ENCODE measurements around the gene LUZP1. TPM values are rescaled to one million over a fixed set of nuclear protein-coding genes. Genes with fewer than 3 reads are reported as not detected.
A peak's percentile ranks its signal among the peaks of the same experiment; 100 is the strongest.

The LUZP1 gene
- total and polyA plus RNA-seq, 2 donors (not counting 3 experiments of a cell fraction or from before 2014, with no cell fraction given): 26.3 to 82.4 TPM

- Histone ChIP-seq H3K36me3 (ENCODE audit: control insufficient read depth in 2 of 2, extremely low read depth in 1 of 2, insufficient read depth in 2 of 2, low read length in 2 of 2) (no peaks in the 10 kb centered on the region), H3K79me2 (ENCODE audit: control insufficient read depth, insufficient read depth, low read length) (peaks cover 96% of the 10 kb centered on the region), H2AFZ (ENCODE audit: low read depth, low read length) (no peak overlapping the region), H3K9me1 (replicated peaks; ENCODE audit: control insufficient read depth, extremely low read depth, insufficient read depth, low read length) (no peaks in the 10 kb centered on the region), H4K20me1 (replicated peaks; ENCODE audit: control insufficient read depth, extremely low read depth, insufficient read depth, low read length) (no peaks in the 10 kb centered on the region), H3K4me2 (ENCODE audit: insufficient read depth, low read length) (no peak overlapping the region), H3K4me3 (replicated peaks in 1 of 3; ENCODE audit: insufficient read depth in 1 of 3, low read depth in 1 of 3, low read length in 3 of 3) (no peak overlapping the region), H3K27me3 (ENCODE audit: control insufficient read depth in 2 of 2, insufficient read depth in 2 of 2, low read length in 2 of 2) (no peaks in the 10 kb centered on the region), H3K4me1 (ENCODE audit: control insufficient read depth, extremely low read depth, insufficient read depth, low read length) (peaks cover 37% of the 10 kb centered on the region), H3K9ac (replicated peaks; ENCODE audit: extremely low read depth, insufficient read depth, low read length) (no peak overlapping the region), H3K9me3 (replicated peaks; ENCODE audit: control insufficient read depth, insufficient read depth, low read length) (no peaks in the 10 kb centered on the region), H3K27ac (ENCODE audit: insufficient read depth, low read depth, low read length) (no peak overlapping the region)
- TF ChIP-seq CTCF (IDR thresholded peaks at IDR 0.05; ENCODE audit: extremely low read depth in 1 of 2, insufficient read depth in 1 of 2, low read depth in 1 of 2, low read length in 2 of 2) (no peak), MYC (IDR thresholded peaks at IDR 0.05; ENCODE audit: low read depth, low read length) (no peak)
- DNase-seq (ENCODE audit: low read depth, low spot score): no peak
- POLR2A ChIA-PET: no interaction called here
- dilution Hi-C loops (cut with MboI; ENCODE audit: extremely low pct_ligation_motif_present, low sequenced_read_pairs): no loop called here
- no peak for FAIRE-seq
- no TSS peak for BruUV-seq (replicated peaks)
- CTCF ChIA-PET: interaction anchor here (0.8 to 2.3 kb wide), 2 partner anchors 13 to 18 kb away, joined by 3 to 12 read pairs; no protein-coding TSS in a partner anchor
- intact Hi-C loops (cut with micrococcal nuclease): no loop called here
Measured at GRCh38 chr1:23116216-23116836, 52.3 kb downstream of the LUZP1 start.

- Histone ChIP-seq H3K27ac (ENCODE audit: insufficient read depth, low read depth, low read length) (peak overlapping the region; percentile 60), H3K4me2 (ENCODE audit: insufficient read depth, low read length) (peak overlapping the region; percentile 68), H2AFZ (ENCODE audit: low read depth, low read length) (no peak overlapping the region), H3K27me3 (ENCODE audit: control insufficient read depth in 2 of 2, insufficient read depth in 2 of 2, low read length in 2 of 2) (no peaks in the 10 kb centered on the region), H3K4me3 (replicated peaks in 1 of 3; ENCODE audit: insufficient read depth in 1 of 3, low read depth in 1 of 3, low read length in 3 of 3) (no peak overlapping the region), H3K79me2 (ENCODE audit: control insufficient read depth, insufficient read depth, low read length) (peaks cover 94% of the 10 kb centered on the region), H3K9ac (replicated peaks; ENCODE audit: extremely low read depth, insufficient read depth, low read length) (peak overlapping the region; percentile 56), H4K20me1 (replicated peaks; ENCODE audit: control insufficient read depth, extremely low read depth, insufficient read depth, low read length) (no peaks in the 10 kb centered on the region), H3K9me1 (replicated peaks; ENCODE audit: control insufficient read depth, extremely low read depth, insufficient read depth, low read length) (no peaks in the 10 kb centered on the region), H3K4me1 (ENCODE audit: control insufficient read depth, extremely low read depth, insufficient read depth, low read length) (peaks cover 37% of the 10 kb centered on the region), H3K9me3 (replicated peaks; ENCODE audit: control insufficient read depth, insufficient read depth, low read length) (no peaks in the 10 kb centered on the region), H3K36me3 (ENCODE audit: control insufficient read depth in 2 of 2, extremely low read depth in 1 of 2, insufficient read depth in 2 of 2, low read length in 2 of 2) (no peaks in the 10 kb centered on the region)
- ChIA-PET CTCF (interaction anchor here (1.2 to 7.2 kb wide), 6 partner anchors 8 to 69 kb away, joined by 3 to 36 read pairs (median 6); no protein-coding TSS in a partner anchor), POLR2A (interaction anchor here (1.3 kb wide), 1 partner anchor 14 kb away, joined by 3 read pairs; no protein-coding TSS in a partner anchor)
- intact Hi-C loops (cut with micrococcal nuclease): no loop called here
- peak; percentile 48 for DNase-seq (ENCODE audit: low read depth, low spot score)
- no TSS peak for BruUV-seq (replicated peaks)
- TF ChIP-seq POLR2AphosphoS5 (IDR thresholded peaks at IDR 0.05; ENCODE audit: insufficient read depth, low read depth, low read length): no peak
- TF ChIP-seq FOS (IDR thresholded peaks at IDR 0.05; ENCODE audit: borderline replicate concordance, insufficient read depth, low read length): no peak
- TF ChIP-seq JUN (IDR thresholded peaks at IDR 0.05; ENCODE audit: borderline replicate concordance, insufficient read depth, insufficient read length, low read depth): no peak
- no peak for TF ChIP-seq CTCF (IDR thresholded peaks at IDR 0.05; ENCODE audit: extremely low read depth in 1 of 2, insufficient read depth in 1 of 2, low read depth in 1 of 2, low read length in 2 of 2)
- no peak for TF ChIP-seq MYC (IDR thresholded peaks at IDR 0.05; ENCODE audit: low read depth, low read length)
- TF ChIP-seq POLR2A (IDR thresholded peaks at IDR 0.05; ENCODE audit: low read depth, low read length): no peak
- FAIRE-seq: no peak
- dilution Hi-C loops (cut with MboI; ENCODE audit: extremely low pct_ligation_motif_present, low sequenced_read_pairs): no loop called here
Measured at GRCh38 chr1:23114424-23115079, 54.1 kb downstream of the LUZP1 start.
